IPS-20b (cell line): Measurements from ENCODE around the gene CRK.
"Not testable (repeated sequence)": the region's sequence is repeated elsewhere in the genome, so short reads cannot be mapped to it uniquely, and the experiment has no call there.

Experiments used
- H3K27ac ChIP-seq: one replicate; pipeline ENCODE4 v1.5.1; 2013; ENCODE audit warnings: low read length
- H3K27me3 ChIP-seq: 2 replicates; pipeline ENCODE4 v1.6.1; 2013; ENCODE audit warnings: mild to moderate bottlenecking, low read length, inconsistent platforms; ENCODE audit not compliant: insufficient read depth
- H3K36me3 ChIP-seq: 2 replicates; pipeline ENCODE4 v1.6.1; 2013; ENCODE audit warnings: low read depth, mild to moderate bottlenecking, inconsistent platforms, low read length, moderate library complexity; ENCODE audit not compliant: insufficient read depth
- H3K4me1 ChIP-seq: 2 replicates; pipeline ENCODE4 v1.6.1; 2013; ENCODE audit warnings: mild to moderate bottlenecking, control low read depth, inconsistent platforms, low read length, moderate library complexity; ENCODE audit not compliant: insufficient read depth
- H3K4me3 ChIP-seq: 2 replicates; pipeline ENCODE4 v1.5.1; 2013; ENCODE audit warnings: mild to moderate bottlenecking, low read length, inconsistent platforms
- H3K9ac ChIP-seq: 2 replicates; pipeline ENCODE4 v1.6.1; 2013; ENCODE audit warnings: low read depth, mild to moderate bottlenecking, inconsistent platforms, low read length, moderate library complexity
- H3K9me3 ChIP-seq: 2 replicates; pipeline ENCODE4 v1.6.1; 2013; ENCODE audit warnings: mild to moderate bottlenecking, low read depth, low read length, inconsistent platforms; ENCODE audit not compliant: insufficient read depth

Gene CRK

GRCh38 chr17:1460233-1460632 is 4.2 kb upstream of the CRK start:
- no peaks in the 10 kb centered on the region for H3K4me1 ChIP-seq
- H3K9ac ChIP-seq: no peak overlapping the region
- H3K27ac ChIP-seq: no peak overlapping the region
- H3K9me3 ChIP-seq: no peaks in the 10 kb centered on the region
- H3K36me3 ChIP-seq: 0 out of 2 replicates have a peak, but pooled peaks cover 3% of the 10 kb centered on the region
- no peaks in the 10 kb centered on the region; the same call in 1 of the 2 replicates for H3K27me3 ChIP-seq
- H3K4me3 ChIP-seq: no peak overlapping the region

- Histone ChIP-seq H3K36me3 (peaks cover 15% of the 10 kb centered on the region), H3K4me3 (peak overlapping the region; percentile 78), H3K27ac (peak overlapping the region; percentile 65), H3K4me1 (peaks cover 5% of the 10 kb centered on the region; the same call in 1 of the 2 replicates), H3K27me3 (no peaks in the 10 kb centered on the region; the same call in 1 of the 2 replicates), H3K9ac (peak overlapping the region; percentile 93), H3K9me3 (no peaks in the 10 kb centered on the region)
Measured at GRCh38 chr17:1455291-1455796, 688 bp downstream of the CRK start.

GRCh38 chr17:1454541-1454940 is 1.5 kb downstream of the CRK start:
- no peaks in the 10 kb centered on the region for H3K9me3 ChIP-seq
- H3K27ac ChIP-seq: peak overlapping the region; percentile 17
- no peaks in the 10 kb centered on the region; the same call in 1 of the 2 replicates for H3K27me3 ChIP-seq
- peaks cover 15% of the 10 kb centered on the region for H3K36me3 ChIP-seq
- H3K4me3 ChIP-seq: peak overlapping the region; percentile 78
- peaks cover 5% of the 10 kb centered on the region; the same call in 1 of the 2 replicates for H3K4me1 ChIP-seq
- peak overlapping the region; percentile 93 for H3K9ac ChIP-seq

- not testable (repeated sequence) for H3K4me1 ChIP-seq
Measured at GRCh38 chr17:1453694-1454093, 2.3 kb downstream of the CRK start.

GRCh38 chr17:1452836-1453235 is 3.2 kb downstream of the CRK start:
- H3K4me1 ChIP-seq: peaks cover 5% of the 10 kb centered on the region; the same call in 1 of the 2 replicates
- peaks cover 15% of the 10 kb centered on the region for H3K36me3 ChIP-seq
- no peaks in the 10 kb centered on the region; the same call in 1 of the 2 replicates for H3K27me3 ChIP-seq
- H3K9me3 ChIP-seq: no peaks in the 10 kb centered on the region
- H3K9ac ChIP-seq: no peak overlapping the region
- H3K27ac ChIP-seq: no peak overlapping the region
- H3K4me3 ChIP-seq: no peak overlapping the region

More at GRCh38 chr17:1453694-1454093, 2.3 kb downstream of the CRK start:
- not testable (repeated sequence) for H3K4me3 ChIP-seq, H3K27ac ChIP-seq, H3K27me3 ChIP-seq, H3K9ac ChIP-seq, H3K9me3 ChIP-seq
- peaks cover 15% of the 10 kb centered on the region for H3K36me3 ChIP-seq

DNA sequence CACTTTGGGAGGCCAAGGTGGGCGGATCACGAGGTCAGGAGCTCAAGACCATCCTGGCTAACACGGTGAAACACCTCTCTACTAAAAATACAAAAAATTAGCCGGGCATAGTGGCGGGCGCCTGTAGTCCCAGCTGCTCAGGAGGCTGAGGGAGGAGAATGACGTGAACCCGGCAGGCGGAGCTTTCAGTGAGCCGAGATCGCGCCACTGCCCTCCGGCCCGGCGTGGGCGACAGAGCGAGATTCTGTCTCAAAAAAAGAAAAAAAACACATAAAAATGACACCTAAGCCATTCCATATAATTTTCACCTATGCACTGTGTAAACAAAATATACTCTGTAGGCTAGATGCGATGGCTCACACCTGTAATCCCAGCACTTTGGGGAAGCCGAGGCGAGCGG is 5.8 kb downstream of the CRK start:
- not testable (repeated sequence) for H3K9ac ChIP-seq, H3K27ac ChIP-seq, H3K9me3 ChIP-seq, H3K4me1 ChIP-seq, H3K27me3 ChIP-seq, H3K4me3 ChIP-seq
- peaks cover 18% of the 10 kb centered on the region for H3K36me3 ChIP-seq

DNA sequence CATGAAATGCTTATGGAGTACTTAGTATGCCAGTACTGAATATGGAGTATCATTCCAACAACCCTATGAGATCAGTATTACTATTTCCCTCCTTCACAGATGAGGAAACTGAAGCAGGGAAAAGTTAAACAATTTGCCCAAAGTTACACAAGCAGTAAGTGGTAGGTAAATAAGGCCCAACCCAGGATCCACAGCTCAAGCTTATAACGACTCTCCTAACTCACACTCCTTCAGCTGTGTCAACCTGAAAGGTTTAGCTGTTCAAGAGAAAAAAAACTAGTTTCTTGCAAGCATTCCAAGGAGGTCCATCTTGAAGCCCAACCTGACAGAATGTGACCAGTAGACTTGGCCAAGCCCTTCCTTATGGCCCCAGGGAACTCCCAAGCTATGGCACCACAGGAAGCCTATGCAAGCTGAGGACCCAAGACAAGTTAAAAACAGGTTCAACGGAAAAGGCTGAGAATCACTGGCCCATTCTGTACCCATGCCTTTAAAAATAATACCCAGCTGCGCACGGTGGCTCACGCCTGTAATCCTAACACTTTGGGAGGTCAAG is 6.5 kb downstream of the CRK start:
- no peak overlapping the region for H3K9ac ChIP-seq
- peaks cover 18% of the 10 kb centered on the region for H3K36me3 ChIP-seq
- no peak overlapping the region for H3K4me3 ChIP-seq

GRCh38 chr17:1447052-1447451 is 9.0 kb downstream of the CRK start:
- H3K4me3 ChIP-seq: no peak overlapping the region
- peaks cover 6% of the 10 kb centered on the region; the same call in 1 of the 2 replicates for H3K36me3 ChIP-seq
- no peaks in the 10 kb centered on the region for H3K9me3 ChIP-seq
- no peak overlapping the region for H3K9ac ChIP-seq
- H3K27ac ChIP-seq: no peak overlapping the region
- no peaks in the 10 kb centered on the region for H3K4me1 ChIP-seq
- H3K27me3 ChIP-seq: no peaks in the 10 kb centered on the region

More for the DNA sequence above, 6.5 kb downstream of the CRK start:
- H3K9me3 ChIP-seq: no peaks in the 10 kb centered on the region
- H3K27ac ChIP-seq: no peak overlapping the region
- no peaks in the 10 kb centered on the region for H3K27me3 ChIP-seq
- H3K4me1 ChIP-seq: peaks cover 1% of the 10 kb centered on the region; the same call in 1 of the 2 replicates

GRCh38 chr17:1446201-1446600 is 9.8 kb downstream of the CRK start:
- H3K27me3 ChIP-seq: no peaks in the 10 kb centered on the region
- H3K27ac ChIP-seq: no peak overlapping the region
- no peaks in the 10 kb centered on the region for H3K9me3 ChIP-seq
- H3K4me1 ChIP-seq: no peaks in the 10 kb centered on the region
- 0 out of 2 replicates have a peak, but pooled peaks cover 3% of the 10 kb centered on the region for H3K36me3 ChIP-seq
- no peak overlapping the region for H3K4me3 ChIP-seq
- no peak overlapping the region for H3K9ac ChIP-seq

DNA sequence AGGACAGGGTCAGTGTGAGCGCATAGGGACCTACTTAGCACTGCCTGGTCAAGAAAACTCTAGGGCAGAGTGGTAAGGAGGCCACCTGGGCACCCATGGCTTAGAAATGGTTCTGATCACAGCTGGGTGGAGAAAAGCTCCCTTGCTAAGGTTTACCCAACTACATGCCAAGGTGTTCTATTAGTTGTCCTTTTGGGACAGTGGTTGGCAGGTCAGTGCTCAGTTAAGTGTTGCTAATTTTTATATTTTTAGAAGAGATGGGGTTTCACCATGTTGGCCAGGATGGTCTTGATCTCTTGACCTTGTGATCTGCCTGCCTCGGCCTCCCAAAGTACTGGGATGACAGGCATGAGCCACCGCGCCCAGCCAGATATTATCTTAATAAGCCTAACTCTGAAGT is 10.3 kb downstream of the CRK start:
- not testable (repeated sequence) for H3K4me3 ChIP-seq, H3K36me3 ChIP-seq, H3K9me3 ChIP-seq, H3K27me3 ChIP-seq, H3K27ac ChIP-seq, H3K4me1 ChIP-seq, H3K9ac ChIP-seq

DNA sequence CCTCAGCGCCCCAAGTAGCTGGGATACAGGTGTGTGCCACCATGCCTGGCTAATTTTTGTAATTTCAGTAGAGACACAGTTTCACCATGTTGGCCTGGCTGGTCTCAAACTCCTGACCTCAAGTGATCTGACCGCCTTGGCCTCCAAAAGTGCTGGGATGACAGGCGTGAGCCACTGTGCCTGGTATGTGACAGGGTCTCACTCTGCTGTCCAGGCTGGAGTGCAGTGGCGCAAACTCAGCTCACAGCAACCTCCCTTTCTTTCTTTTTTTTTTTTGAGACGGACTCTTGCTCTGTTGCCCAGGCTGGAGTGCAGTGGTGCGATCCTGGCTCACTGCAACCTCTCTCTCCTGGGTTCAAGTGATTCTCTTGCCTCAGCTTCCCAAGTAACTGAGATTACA is 13.3 kb downstream of the CRK start:
- H3K36me3 ChIP-seq, H3K9ac ChIP-seq, H3K4me1 ChIP-seq, H3K27ac ChIP-seq, H3K27me3 ChIP-seq, H3K9me3 ChIP-seq, H3K4me3 ChIP-seq: not testable (repeated sequence)

DNA sequence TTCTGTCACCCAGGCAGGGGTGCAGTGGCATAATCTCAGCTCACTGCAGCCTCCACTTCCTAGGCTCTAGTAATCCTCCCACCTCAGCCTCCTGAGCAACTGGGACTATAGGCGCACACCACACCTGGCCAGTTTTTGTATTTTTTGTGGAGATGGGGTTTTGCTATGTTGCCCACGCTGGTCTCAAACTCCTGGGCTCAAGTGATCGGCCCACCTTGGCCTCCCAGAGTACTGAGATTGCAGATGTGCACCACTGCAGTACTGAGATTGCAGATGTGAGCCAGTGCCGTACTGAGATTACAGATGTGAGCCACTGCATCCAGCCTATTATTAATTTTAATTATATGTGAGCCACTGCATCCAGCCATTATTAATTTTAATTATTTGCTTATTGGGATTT is 13.8 kb downstream of the CRK start:
- no peaks in the 10 kb centered on the region for H3K9me3 ChIP-seq
- peaks cover 12% of the 10 kb centered on the region for H3K36me3 ChIP-seq
- no peaks in the 10 kb centered on the region for H3K4me1 ChIP-seq
- no peaks in the 10 kb centered on the region for H3K27me3 ChIP-seq
- H3K9ac ChIP-seq: no peak overlapping the region
- H3K27ac ChIP-seq: no peak overlapping the region
- no peak overlapping the region for H3K4me3 ChIP-seq
